ENCODE results near the gene KLRC2. TPM values are rescaled to one million over a fixed set of nuclear protein-coding genes. Genes with fewer than 3 reads are reported as not detected.
"Not testable (repeated sequence)": the region's sequence is repeated elsewhere in the genome, so short reads cannot be mapped to it uniquely, and the experiment has no call there.

The KLRC2 gene
- total RNA-seq, 4 donors from 2014 or later, result 1.8 to 8.3 (median 4.7) TPM; not detected in 1

- no peaks in the 10 kb centered on the region for H3K27me3 ChIP-seq
- TF ChIP-seq CTCF (IDR thresholded peaks at IDR 0.05), result no peak
- no peaks in the 10 kb centered on the region for H3K36me3 ChIP-seq
- no peak overlapping the region for H3K4me3 ChIP-seq
- no peak overlapping the region for H3K27ac ChIP-seq
- peaks cover 0 to 7% (median 2%) of the 10 kb centered on the region in 4 donors for H3K9me3 ChIP-seq
- no peaks in the 10 kb centered on the region for H3K4me1 ChIP-seq
- no peak for DNase-seq
Observed at GRCh38 chr12:10455766-10456165, 20.0 kb upstream of the KLRC2 start.

- peaks cover 0 to 7% (median 2%) of the 10 kb centered on the region in 4 donors for H3K9me3 ChIP-seq
- H3K4me1 ChIP-seq, result no peaks in the 10 kb centered on the region
- H3K27ac ChIP-seq, result no peak overlapping the region
- TF ChIP-seq CTCF (IDR thresholded peaks at IDR 0.05) (no peak), POLR2A (IDR thresholded peaks at IDR 0.05) (no peak)
- DNase-seq, result no peak
- H3K4me3 ChIP-seq, result no peak overlapping the region
- H3K27me3 ChIP-seq, result no peaks in the 10 kb centered on the region
- no peaks in the 10 kb centered on the region for H3K36me3 ChIP-seq
Observed at GRCh38 chr12:10454531-10454930, 18.7 kb upstream of the KLRC2 start.

- TF ChIP-seq POLR2A (IDR thresholded peaks at IDR 0.05), result no peak
- no peak for TF ChIP-seq CTCF (IDR thresholded peaks at IDR 0.05)
- no peak within 1 kb of the TSS for H3K27ac ChIP-seq
- H3K36me3 ChIP-seq, result no peaks in the 10 kb centered on the region
- DNase-seq, result no peak
- no peaks in the 10 kb centered on the region for H3K27me3 ChIP-seq
- H3K4me3 ChIP-seq, result no peak within 1 kb of the TSS
- H3K9me3 ChIP-seq, result peaks cover 0 to 7% (median 2%) of the 10 kb centered on the region in 4 donors
- H3K4me1 ChIP-seq, result no peaks in the 10 kb centered on the region
Observed at GRCh38 chr12:10453156-10453555, 17.3 kb upstream of the KLRC2 start, which contains the start of gene KLRC1. Gene KLRC1 (minus strand): TSS chr12:10453377. CDS start chr12:10451156, 2,221 bp downstream.

GRCh38 chr12:10448236-10448635 lies 12.4 kb upstream of the KLRC2 start:
- Histone ChIP-seq H3K27ac (no peak overlapping the region), H3K4me3 (no peak overlapping the region), H3K9me3 (no peaks in the 10 kb centered on the region), H3K27me3 (no peaks in the 10 kb centered on the region), H3K36me3 (no peaks in the 10 kb centered on the region), H3K4me1 (no peaks in the 10 kb centered on the region)
- DNase-seq, result no peak
- TF ChIP-seq POLR2A (IDR thresholded peaks at IDR 0.05) (no peak), CTCF (IDR thresholded peaks at IDR 0.05) (no peak)

- not testable (repeated sequence) for H3K36me3 ChIP-seq, DNase-seq, H3K4me1 ChIP-seq, H3K27ac ChIP-seq, H3K9me3 ChIP-seq, H3K4me3 ChIP-seq, H3K27me3 ChIP-seq
Observed at GRCh38 chr12:10446052-10446451, 10.2 kb upstream of the KLRC2 start.

GRCh38 chr12:10441144-10441543 lies 5.3 kb upstream of the KLRC2 start:
- not testable (repeated sequence) for H3K9me3 ChIP-seq, H3K27me3 ChIP-seq, DNase-seq, H3K27ac ChIP-seq, H3K4me3 ChIP-seq, H3K4me1 ChIP-seq, H3K36me3 ChIP-seq

- H3K27me3 ChIP-seq, H3K27ac ChIP-seq, H3K36me3 ChIP-seq, H3K4me1 ChIP-seq, H3K4me3 ChIP-seq, DNase-seq, H3K9me3 ChIP-seq: not testable (repeated sequence)
Observed at GRCh38 chr12:10439608-10440274, 3.9 kb upstream of the KLRC2 start.

- H3K4me3 ChIP-seq, DNase-seq, H3K36me3 ChIP-seq, H3K27me3 ChIP-seq, H3K9me3 ChIP-seq, H3K27ac ChIP-seq, H3K4me1 ChIP-seq: not testable (repeated sequence)
Observed at GRCh38 chr12:10437601-10438000, 1.8 kb upstream of the KLRC2 start.

- H3K9me3 ChIP-seq, H3K36me3 ChIP-seq, H3K27me3 ChIP-seq, DNase-seq, H3K4me3 ChIP-seq, H3K4me1 ChIP-seq, H3K27ac ChIP-seq: not testable (repeated sequence)
Observed at GRCh38 chr12:10430623-10431022, 5.2 kb downstream of the KLRC2 start.

GRCh38 chr12:10425938-10426337 lies 9.9 kb downstream of the KLRC2 start:
- not testable (repeated sequence) for H3K9me3 ChIP-seq, H3K36me3 ChIP-seq, H3K4me3 ChIP-seq, H3K27me3 ChIP-seq, H3K4me1 ChIP-seq, H3K27ac ChIP-seq, DNase-seq

- H3K36me3 ChIP-seq, H3K4me3 ChIP-seq, H3K4me1 ChIP-seq, DNase-seq, H3K9me3 ChIP-seq, H3K27me3 ChIP-seq, H3K27ac ChIP-seq: not testable (repeated sequence)
Observed at GRCh38 chr12:10424260-10424899, 11.4 kb downstream of the KLRC2 start.

Measured in Peyer's patch (tissue), 4 donors.